ENCODE results near the gene HPSE.
A peak's percentile ranks its signal among the peaks of the same experiment; 100 is the strongest.

The HPSE gene

DNA sequence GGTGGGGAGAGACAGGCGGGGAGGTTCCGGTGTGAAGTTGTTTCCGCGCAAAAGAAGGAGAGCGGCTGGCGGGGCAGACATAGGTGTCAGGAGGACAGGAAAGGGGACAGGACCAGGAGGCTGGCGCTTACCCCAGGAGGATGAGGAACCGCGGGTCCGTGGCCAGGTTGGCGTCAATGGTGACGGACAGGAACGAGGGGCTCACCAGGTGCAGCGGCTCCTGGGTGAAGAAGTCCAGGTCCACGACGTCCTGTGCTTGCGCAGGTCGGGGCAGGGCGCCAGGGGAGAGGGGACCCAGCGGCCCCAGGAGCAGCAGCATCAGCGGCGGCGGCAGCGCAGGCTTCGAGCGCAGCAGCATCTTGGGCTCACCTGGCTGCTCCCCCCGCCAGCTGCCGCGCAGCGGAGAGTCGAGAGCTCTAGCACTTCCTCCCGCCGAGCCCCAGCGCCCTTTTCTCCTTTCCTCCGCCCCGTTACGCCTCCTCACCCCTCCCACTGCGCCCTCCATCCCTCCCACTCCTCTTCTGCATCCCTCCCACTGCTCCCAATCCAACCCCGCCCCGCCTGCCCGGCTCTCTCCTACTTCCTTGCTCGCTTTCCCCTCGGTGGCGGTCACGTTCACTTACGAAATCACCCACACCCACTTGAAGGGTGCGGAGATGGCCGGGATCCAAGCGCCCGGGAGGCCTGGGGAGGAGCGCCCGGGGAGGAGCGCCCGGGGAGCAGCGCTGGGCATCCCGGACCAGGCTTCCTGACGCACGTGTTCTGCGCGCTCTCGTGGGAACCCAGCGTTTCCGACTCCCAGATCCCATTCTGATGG is at the start of gene HPSE:
HPSE (minus strand) TSS at position 424 of the 817 bp plus-strand sequence; CDS start at position 358, 66 bp downstream.
- peak; percentile 41 to 49 for DNase-seq

DNA sequence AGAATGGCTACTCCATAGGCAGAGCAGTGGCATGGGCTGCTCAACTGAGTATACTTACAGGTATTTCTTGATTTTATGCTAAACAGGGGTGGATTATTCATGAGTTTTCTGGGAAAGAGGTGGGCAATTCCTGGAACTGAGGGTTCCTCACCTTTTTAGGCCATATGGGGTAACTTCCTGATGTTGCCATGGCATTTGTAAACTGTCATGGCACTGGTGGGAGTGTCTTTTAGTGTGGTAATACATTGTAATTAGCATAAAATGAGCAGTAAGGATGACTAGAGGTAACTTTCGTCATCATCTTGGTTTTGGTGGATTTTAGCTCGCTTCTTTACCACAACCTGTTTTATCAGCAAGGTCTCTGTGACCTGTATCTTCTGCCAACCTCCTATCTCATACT is 48.2 kb upstream of the HPSE start:
- no peak for DNase-seq

DNA sequence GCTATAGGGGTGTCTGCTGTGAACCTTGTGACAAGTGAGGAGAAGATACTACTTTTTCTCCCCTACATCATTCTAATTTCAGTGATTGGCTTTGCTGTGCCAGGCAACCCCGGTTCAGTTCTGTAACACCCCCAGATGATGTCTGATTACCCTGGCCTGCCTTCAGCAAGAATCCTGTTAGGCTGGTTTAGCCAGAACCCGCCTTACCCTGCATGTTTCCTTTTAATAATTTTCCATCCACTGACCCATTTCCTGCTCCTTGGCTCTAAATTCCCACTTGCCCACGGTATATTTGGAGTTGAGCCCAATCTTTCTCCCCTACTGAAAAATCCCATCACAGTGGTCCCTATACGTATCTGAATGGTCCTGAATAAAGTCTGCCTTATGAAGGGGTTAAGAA is 46.5 kb upstream of the HPSE start:
- no peak for DNase-seq

DNA sequence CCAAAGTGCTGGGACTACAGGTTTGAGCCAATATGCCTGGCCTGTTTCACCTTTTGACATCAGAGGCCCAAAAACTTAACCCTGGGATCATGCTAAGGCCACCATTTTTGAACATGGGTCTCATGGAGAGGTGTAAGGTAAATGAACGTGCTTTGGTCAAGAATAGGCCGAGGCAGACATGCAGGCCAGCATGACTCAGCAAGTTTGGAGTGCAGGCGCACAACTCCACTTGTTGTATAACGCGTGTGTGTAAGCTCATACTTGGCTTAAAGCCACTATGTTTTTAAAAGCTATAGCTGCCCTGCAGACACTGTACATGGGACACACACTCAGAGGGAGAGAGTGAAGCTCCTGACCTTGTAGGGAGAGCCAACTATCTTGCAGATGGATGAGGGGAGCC is 43.8 kb upstream of the HPSE start:
- DNase-seq: no peak

DNA sequence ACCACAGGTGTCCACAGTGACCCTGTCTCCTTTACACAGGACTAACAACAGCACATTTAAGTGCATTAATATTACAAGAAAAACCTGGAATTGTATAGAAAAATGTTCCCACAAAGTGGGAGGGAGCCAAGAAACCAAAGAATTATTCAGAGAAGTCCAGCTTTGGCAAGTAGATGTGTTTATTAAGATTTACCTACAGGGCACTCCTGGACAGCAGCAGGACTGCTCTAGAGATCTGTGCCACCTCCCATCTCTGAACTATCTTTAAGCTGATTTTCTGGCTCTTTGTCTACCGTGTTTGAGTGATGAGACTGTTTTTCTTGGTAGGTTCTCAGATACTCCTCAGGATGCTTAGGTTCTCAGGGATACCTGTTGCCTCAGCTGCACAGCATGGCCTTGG is 38.3 kb upstream of the HPSE start:
- no peak for DNase-seq

DNA sequence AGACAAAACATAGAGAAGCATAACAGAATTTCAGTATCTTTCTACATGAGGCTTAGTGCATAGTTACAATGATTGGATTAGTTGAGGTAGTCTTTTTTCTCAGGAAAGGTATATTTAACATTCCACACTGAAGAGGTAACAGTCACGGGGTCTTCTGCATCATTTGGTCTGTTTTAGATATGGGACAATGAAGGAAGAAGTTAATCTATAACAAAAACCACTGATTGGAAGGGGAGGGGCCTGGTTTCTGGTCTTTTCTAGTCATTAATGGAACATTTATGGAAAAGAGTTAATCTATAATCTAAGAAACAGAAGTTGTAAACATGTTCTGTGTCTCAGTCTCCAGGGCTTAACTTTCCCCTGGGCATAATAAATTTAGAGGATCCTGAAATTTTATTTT is 37.3 kb upstream of the HPSE start:
- DNase-seq: no peak

DNA sequence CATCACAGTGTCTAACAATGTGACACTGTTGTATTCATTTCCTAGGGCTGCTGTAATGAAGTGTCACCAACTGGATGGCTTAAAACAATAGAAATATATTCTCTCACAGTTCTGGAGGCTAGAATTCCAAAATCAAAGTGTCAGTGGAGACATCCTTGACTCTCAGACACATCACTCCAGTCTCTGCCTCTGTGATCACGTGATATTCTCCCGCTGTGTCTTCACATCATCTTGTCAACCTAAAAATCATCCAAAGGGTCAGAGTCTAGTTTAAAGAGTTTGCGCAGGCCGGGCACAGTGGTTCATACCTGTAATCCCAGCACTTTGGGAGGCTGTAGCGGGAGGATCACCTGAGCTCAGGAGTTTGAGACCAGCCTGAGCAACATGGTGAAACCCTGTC is 36.6 kb upstream of the HPSE start:
- no peak for DNase-seq

DNA sequence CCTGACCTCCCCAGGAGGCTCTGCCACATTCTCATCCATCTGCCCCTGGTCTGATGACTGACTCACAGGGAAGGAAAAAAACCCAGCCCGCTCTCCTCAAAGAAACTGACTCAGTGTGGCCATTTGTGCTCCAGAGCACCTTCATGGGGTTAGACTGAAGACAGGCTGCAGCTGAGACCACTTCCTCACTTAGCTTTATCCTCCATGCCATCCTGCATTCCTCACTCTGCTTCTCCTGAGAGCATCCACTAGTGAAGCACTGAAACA is 35.9 kb upstream of the HPSE start:
- DNase-seq: no peak

DNA sequence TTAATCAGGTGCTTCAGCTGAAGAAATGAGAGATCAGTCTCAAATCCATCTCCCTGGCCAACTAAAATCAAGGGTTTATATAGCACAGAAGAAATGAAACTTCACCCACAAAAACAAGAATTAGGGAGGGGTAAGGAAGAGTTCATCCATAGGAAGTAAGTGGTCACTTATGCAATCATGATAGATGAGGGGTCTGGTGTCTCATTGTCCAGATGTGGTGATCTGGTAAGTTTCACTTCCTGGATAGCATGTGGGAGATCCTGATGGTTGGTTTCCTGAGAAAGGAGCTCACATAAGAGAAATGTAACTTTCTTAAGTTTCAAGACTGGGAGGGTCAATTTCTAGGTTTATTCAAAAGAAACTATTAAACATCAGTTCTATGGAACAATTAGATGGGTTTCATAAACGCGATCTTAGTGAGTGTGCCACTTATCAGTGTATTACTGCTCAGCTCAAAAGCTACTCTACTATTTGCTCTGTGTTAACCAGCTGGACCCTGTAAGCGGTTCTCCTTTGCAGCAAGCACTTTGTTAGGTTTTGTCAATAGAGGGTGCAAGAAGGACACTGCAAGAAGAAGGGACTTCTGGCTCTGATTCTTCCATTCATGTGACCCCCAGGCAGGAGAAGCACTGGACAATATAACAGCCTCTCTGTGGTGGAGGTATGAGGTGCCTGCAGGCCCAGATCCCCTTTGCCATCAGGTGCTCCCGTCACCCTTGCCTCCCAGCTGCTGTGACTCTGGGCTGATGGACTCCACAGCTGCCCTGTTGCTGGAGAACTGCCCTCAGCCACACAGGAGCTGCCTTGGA is 35.4 kb upstream of the HPSE start:
- no peak for DNase-seq

DNA sequence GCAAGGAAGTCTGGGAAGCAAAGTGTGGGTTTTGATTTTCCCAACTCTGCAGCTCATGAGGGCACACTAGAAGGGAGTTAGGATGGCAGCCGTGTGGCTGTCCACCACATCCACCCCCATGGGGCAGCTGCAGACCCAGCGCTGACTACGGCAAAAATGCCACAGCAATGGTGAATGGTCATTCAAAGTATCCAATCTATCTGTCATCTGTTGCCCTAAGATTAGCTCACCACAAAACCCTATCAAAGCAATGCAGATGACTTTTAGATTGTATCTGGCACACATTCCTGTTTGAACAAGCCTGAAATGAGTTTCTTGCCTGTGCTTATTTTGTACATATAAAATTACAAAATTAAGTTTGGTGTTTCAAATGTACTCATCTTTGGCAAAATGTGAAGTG is 29.7 kb upstream of the HPSE start:
- no peak for DNase-seq

DNA sequence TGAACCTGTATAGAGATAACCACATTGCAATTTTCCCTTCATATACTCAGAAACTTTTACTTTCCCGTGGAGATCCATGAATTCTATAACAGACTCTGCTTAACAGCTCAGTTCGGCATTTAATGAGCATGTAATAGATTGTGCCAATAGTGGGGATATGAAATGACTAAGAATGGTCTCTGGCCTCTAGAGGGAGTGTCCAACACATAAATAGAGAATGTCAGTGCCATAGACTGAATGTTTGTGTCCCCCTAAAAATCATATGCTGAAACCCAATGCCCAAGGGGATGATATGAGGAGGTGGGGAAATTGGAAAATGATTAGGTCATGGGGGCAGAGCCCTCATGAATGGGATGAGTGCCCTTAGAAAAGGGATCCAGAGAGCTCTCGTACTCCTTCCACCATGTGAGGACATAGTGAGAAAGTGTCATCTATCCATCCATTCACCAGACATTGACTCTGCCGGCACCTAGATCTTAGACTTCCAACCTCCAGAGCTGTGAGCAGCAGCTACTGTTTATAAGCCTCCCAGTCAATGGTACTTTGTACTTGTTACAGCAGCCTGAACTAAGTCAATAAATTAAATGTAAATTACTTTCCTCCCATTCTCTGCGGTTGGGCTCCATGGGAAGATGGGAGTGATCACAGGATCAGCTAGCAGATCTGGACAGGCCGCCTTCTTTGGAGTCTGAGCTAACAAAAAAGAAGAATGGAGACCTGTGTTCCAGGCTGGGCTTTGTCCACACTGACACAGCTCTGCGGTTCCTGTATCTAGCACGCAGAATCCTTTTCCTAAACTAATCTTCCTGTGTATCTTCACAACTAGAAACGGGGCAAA is 28.1 kb upstream of the HPSE start:
- no peak for DNase-seq

DNA sequence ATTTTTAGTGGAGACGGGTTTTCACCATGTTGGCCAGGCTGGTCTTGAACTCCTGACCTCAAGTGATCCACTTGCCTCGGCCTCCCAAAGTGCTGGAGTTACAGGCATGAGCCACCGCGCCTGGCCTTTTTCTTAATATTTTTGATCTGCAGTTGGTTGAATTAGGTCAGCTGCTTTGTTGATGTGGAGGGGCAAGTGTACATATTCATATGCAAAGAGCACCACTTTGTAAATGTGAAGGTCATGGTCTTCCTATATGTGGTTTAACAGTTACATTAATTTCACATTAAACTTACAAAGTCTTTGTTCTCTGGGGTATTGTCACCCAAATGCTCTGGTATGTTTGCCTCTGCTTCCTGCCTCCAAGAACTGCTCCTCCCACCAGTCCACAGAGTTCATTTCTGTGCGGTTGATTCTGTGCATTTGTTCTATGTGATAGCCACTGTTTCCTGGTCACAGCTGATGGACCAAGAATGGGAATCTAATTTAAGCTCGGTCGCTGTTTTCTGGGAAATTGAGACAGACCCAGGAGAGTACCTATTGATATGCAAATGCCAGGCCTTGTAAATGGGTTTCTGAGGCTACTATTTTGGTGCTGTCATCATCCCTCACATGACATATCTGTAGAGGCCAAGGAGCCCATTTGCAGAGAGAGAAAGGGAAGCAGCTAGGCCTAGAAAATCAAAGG is 26.9 kb upstream of the HPSE start:
- no peak for DNase-seq

DNA sequence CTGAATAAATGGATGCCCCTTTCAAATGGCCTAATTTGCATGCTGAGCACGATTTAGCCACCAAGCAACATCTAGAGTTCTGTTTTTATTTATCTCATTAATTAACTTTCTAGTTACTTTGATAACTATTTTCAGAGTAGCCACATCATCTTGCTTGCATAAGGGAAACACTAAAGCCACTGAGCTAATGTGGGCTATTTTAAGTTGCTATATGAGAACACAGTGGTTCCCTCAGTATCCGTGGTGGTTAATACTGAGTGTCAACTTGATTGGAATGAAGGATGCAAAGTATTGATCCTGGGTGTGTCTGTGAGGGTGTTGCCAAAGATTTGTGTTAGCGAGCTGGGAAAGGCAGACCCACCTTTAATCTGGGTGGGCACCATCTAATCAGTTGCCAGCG is 25.4 kb upstream of the HPSE start:
- DNase-seq: no peak

DNA sequence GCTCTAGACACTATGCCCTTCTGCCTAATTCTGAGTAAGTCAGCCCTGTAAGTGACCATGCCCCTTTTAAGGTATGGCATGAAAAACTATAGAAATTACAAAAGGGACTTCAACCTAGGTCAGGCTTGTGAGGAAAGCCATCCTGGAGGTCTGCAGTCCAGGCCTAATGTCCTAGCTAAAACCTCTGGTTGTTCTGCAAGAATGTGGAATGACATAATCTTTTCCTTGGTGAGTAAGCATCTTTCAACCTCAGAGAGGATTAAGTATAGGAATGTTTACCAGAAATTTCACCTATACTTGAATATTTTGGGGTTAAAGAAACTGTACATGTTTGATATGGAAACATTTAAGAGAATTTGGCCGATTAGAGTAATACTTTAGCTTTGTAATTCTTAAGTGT is 23.8 kb upstream of the HPSE start:
- DNase-seq: no peak

DNA sequence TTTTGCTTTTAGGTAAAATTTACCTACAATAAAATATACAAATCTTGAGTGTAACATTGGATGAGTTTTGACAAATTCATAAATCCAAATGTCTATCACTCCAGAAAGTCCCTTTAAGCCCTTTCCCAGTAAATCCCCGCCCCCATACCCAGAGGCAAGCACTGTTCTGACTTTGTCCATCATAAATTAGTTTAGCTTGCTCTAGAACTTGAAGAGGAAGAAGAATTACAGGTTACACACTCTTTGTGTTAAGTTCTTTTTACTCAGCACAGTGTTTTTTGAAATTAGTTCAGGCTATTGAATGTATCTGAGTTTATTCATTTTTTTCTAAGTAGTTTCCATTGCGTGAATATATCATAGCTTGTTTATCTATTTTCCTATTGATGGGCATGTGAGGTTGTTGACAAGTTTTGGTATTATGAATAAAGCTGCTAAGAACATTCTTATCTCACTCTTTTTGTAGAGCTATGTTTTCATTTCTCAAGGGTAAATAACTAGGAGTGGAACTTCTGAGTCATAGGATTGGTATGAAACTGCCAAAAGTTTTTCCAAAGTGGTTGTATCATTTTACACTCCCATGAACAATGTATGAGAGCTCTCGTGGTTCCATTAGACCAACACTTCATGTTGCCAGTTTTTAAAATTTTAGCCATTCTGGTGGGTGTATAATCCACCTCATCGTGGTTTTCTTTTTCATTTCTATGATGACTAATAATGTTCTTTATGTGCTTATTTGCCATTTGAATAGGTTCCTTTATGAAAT is 22.4 kb upstream of the HPSE start:
- no peak for DNase-seq

DNA sequence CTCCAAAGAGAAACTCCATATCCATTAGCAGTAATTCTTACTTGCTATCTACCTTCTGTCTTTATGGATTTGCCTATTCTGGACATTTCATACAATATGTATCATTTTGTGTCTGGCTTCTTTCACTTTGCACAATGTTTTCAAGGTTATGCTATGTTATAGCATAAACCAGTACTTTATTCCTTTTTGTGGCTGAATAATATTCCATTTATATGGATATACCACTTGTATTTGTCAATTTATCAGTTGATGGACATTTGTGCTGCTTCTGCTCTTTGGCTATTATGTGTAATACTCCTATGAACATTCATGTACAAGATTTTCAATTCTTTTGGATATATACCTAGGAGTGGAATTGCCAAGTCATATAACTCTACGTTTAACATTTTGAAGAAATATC is 18.9 kb upstream of the HPSE start:
- DNase-seq: no peak

DNA sequence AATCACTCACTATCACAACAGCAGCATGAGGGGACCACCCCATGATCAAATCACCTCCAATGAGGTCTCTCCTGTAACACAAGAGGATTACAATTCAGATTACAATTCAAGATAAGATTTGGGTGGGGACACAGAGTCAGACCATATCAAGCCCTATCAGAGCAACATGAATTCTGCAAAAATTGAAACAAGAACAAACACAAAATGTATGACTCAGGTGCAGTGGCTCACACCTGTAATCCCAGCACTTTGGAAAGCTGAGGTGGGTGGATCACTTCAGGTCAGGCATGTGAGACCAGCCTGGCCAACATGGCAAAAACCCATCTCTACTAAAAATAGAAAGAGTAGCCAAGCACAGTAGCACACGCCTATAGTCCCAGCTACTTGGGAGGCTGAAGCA is 13.4 kb upstream of the HPSE start:
- no peak for DNase-seq

DNA sequence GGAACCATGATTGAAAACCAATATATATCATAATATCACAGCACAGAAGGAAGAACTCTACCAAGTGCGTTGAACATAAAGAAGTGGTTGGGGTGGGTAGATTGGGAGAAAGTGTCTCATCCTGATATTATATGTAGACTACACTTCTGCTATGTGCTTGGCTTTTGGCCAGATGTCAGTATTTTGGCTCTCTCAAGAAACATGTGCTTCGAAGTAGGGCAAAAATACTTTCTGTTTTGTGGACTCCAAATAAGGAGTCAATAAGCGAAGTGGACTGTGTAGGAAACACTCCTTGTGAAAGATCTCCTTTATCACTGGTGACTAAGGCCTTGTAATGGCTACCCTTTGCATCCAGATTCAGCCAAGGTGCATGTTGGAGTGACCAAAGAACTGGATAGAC is 7.8 kb upstream of the HPSE start:
- no peak for DNase-seq

DNA sequence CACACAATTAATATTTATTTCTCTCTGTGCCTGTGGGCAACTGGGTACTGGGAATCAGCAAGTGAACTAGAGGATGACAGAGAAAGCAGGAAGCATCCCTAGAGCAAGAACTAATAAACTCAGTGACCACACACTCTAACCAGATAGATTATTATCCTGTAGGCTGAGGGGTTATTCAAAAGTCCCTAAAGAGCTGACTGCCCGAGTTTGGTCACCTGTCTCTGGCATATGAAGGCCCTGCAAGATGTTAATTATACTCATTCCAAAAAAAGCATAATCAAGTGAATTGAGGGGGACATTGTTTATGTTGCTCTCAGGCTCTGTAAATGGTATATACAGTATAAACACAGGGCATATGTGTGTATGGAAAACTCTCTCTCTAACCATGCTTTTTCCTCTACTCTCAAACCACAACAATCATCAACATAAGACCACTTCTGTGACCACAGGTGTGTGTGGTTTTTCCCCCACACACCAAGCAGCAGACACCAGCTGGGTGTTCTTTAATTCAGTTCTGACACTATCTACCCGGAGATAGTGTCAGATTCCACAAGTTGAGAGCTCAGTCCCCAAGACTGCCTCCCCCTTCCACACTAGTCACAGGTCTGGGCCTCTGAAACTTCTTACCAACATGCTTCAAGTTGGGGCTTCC is 6.2 kb upstream of the HPSE start:
- DNase-seq: peak; percentile 10 to 11

DNA sequence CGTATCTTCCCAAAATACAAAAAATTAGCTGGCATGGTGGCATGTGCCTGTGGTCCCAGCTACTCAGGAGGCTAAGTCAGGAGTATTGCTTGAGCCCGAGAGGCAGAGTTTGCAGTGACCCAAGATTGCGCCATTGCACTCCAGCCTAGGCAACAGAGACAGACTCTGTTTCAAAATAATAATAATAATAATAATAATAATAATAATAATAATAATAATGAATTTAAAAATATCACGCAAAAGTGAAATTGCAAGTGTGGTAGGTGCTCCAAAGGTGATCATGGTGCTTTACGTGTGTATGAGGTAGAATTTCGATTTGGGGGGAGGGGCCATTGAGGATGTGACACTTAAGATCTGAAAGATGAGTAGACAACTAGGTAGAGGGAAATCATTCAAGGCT is 4.9 kb upstream of the HPSE start:
- no peak for DNase-seq

DNA sequence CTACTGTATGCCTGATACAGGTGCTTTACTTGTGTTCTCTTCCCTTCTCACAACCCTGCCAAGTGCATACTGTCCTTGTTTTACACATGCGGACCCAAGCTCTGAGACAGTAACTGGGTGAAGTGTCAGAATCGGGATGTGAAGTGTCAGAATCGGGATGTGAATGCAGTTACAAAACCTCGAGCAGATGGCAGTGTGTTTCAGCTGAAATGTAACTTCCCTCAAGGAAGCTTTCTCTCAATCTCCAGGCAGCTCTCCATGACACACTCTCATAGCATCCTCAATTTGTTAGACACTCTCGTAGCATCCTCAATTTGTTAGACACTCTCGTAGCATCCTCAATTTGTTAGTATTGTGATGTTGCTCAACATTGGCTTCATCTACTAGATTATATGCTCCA is 1.1 kb upstream of the HPSE start:
- no peak for DNase-seq

DNA sequence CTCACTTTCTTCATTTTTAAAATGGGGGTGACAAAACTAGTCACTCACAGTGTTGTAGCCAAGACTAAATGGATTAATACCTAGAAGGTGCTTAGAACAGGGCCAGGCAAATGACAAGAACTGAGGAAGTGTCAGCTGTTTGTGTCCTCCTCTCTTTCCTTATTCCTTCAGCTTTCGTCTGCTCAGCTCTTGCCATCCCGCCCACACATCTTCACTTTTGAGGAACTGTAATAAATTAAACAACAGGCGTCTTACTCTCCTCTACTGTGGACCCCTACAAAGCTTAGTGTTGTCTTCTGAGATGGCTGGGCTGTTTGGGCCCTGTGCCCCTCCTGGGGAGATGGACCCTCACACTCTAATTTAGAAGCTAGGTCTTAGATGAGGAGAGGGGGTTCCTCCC is 2.7 kb downstream of the HPSE start:
- no peak for DNase-seq
